A549 (cell line): ENCODE measurements around the gene GPR108. TPM values are rescaled to one million over a fixed set of nuclear protein-coding genes. Genes with fewer than 3 reads are reported as not detected.
A peak's percentile ranks its signal among the peaks of the same experiment; 100 is the strongest.

Source experiments
- ATAC-seq, 2 experiments: fragments of 200-7000 bp in 1 of 2; fragments of >200 bp in 1 of 2; cut with Nextera tagmentation in 1 of 2; cut with Tn5 transposase in 1 of 2; 3 replicates each; pipeline versions ENCODE4 v1.8.0 to v1.9.1; 2018 to 2020; ENCODE audit warnings: mild to moderate bottlenecking in 1 of 2, moderate library complexity in 1 of 2
- CTCF ChIA-PET: fragments of 300-600 bp; sonication (Branson Sonifier 250); formaldehyde crosslinking; extraction: SDS; loops from one replicate; lab custom pipeline; 2021; ENCODE audit warnings: antibody characterized with exemption, inconsistent platforms; lab: Yijun Ruan, JAX
- POLR2A ChIA-PET: fragments of 350-600 bp; formaldehyde crosslinking; extraction: SDS; loops from one replicate; lab custom pipeline; 2021; ENCODE audit warnings: antibody characterized with exemption, inconsistent platforms; lab: Yijun Ruan, JAX
- DNase-seq, 2 experiments: peaks; one replicate each; pipeline versions ENCODE4 v3.0.0 to v3.0.0-alpha.2; 2011 to 2016; ENCODE audit warnings: low read depth in 1 of 2, low spot score in 1 of 2
- FAIRE-seq: peaks from 2 replicates; lab custom pipeline; 2011; peaks lifted over from hg19 to GRCh38; lab: Jason Lieb, UNC
- H3K27ac ChIP-seq, 2 experiments: fragments of >200 bp; sonication (Bioruptor Twin); formaldehyde crosslinking; 3 replicates each; pipeline ENCODE4 v1.5.1; 2016 to 2017
- H3K4me1 ChIP-seq: fragments of >200 bp; sonication (Bioruptor Twin); formaldehyde crosslinking; 3 replicates; pipeline ENCODE4 v1.6.1; 2016
- H3K4me2 ChIP-seq: fragments of >200 bp; sonication (Bioruptor Twin); formaldehyde crosslinking; 3 replicates; pipeline ENCODE4 v1.6.1; 2016
- H3K4me3 ChIP-seq: fragments of >200 bp; sonication (Bioruptor Twin); formaldehyde crosslinking; 3 replicates; pipeline ENCODE4 v1.5.1; 2016
- H3K9me3 ChIP-seq: fragments of >200 bp; sonication (Bioruptor Twin); formaldehyde crosslinking; 3 replicates; pipeline ENCODE4 v1.6.1; 2016
- BHLHE40 ChIP-seq: IDR thresholded peaks from 2 replicates; pipeline ENCODE4 v1.6.1; 2012; ENCODE audit warnings: low read depth, low read length, inconsistent platforms
- CEBPB ChIP-seq, 2 experiments: fragments of >200 bp in 1 of 2; sonication (Bioruptor Twin) in 1 of 2; formaldehyde crosslinking in 1 of 2; IDR thresholded peaks; 2 replicates each; pipeline ENCODE4 v1.6.1; 2012 to 2016
- FOSB ChIP-seq: fragments of 250-450 bp; sonication (Bioruptor Pico); IDR thresholded peaks from 2 replicates; pipeline ENCODE4 v1.5.0; 2020; ENCODE audit warnings: mild to moderate bottlenecking, moderate library complexity
- FOSL2 ChIP-seq, 2 experiments: fragments of 450-650 bp in 1 of 2; fragments of >200 bp in 1 of 2; sonication (Bioruptor Twin) in 1 of 2; formaldehyde crosslinking; IDR thresholded peaks; 2 replicates each; pipeline versions ENCODE4 v1.5.0 to v1.6.1; 2016 to 2020; ENCODE audit warnings: mild to moderate bottlenecking in 1 of 2, moderate library complexity in 1 of 2
- FOXS1 ChIP-seq: fragments of 250-450 bp; sonication (Bioruptor Pico); IDR thresholded peaks from 2 replicates; pipeline ENCODE4 v1.5.0; 2020; ENCODE audit warnings: mild to moderate bottlenecking, moderate library complexity
- HES2 ChIP-seq: fragments of >200 bp; sonication (Bioruptor Twin); formaldehyde crosslinking; IDR thresholded peaks from 2 replicates; pipeline ENCODE4 v1.6.1; 2016
- JUN ChIP-seq, 2 experiments: fragments of >200 bp; sonication (Bioruptor Twin); formaldehyde crosslinking; IDR thresholded peaks; 2 replicates in 1 of 2; 3 replicates in 1 of 2; pipeline ENCODE4 v1.6.1; 2016 to 2017
- MAX ChIP-seq: IDR thresholded peaks from 2 replicates; pipeline ENCODE4 v1.6.1; 2012
- MYC ChIP-seq: IDR thresholded peaks from 2 replicates; pipeline ENCODE4 v1.6.1; 2012; ENCODE audit warnings: mild to moderate bottlenecking, inconsistent platforms, low read length, improper control_type of control experiment, borderline replicate concordance
- NFE2L2 ChIP-seq: fragments of 150-350 bp; conservative IDR thresholded peaks from 2 replicates; pipeline ENCODE4 v1.6.1; 2014; ENCODE audit warnings: low read length
- POLR2AphosphoS2 ChIP-seq: conservative IDR thresholded peaks from 2 replicates; pipeline ENCODE4 v1.6.1; 2012; ENCODE audit warnings: low read length, improper control_type of control experiment, inconsistent platforms
- ZSCAN20 ChIP-seq: fragments of 250-450 bp; sonication (Bioruptor Pico); IDR thresholded peaks from 2 replicates; pipeline ENCODE4 v1.8.0; 2022; ENCODE audit warnings: mild to moderate bottlenecking, moderate library complexity
- WGBS: methylation state at CpG from one replicate; pipeline ENCODE4 v1.1.6; 2017; ENCODE audit errors: missing lambda C conversion rate; 5-methylcytosine and 5-hydroxymethylcytosine counted together
- polyA plus RNA-seq, 4 experiments: library from polyadenylated mRNA; depleted of rRNA in 3 of 4; stranded (reverse); fragments of >200 nt; fragmentation: RNase III in 1 of 4; extraction: RNeasy Plus Mini Kit Qiagen cat#74134 plus additional on column Dnase treatment in 1 of 4; gene quantifications; 2 replicates in 3 of 4; 3 replicates in 1 of 4; pipeline ENCODE4 v1.2.3, GENCODE V29; 2011 to 2017
- TF ChIP-seq, protein P1 (sequence below): fragments of >200 bp; sonication (Bioruptor Twin); formaldehyde crosslinking; IDR thresholded peaks from 3 replicates; pipeline ENCODE4 v1.5.1; 2016
- TF ChIP-seq, protein P2 (sequence below): fragments of 250-450 bp; sonication (Bioruptor Pico); IDR thresholded peaks from 2 replicates; pipeline ENCODE4 v1.5.0; 2021; ENCODE audit warnings: mild to moderate bottlenecking, moderate library complexity, borderline replicate concordance

Gene GPR108
- polyA plus RNA-seq, 2 of the 4 experiments (the other 2 are of a cell fraction): 36.4 to 50.2 TPM

GRCh38 chr19:6721773-6722172 lies 15.6 kb downstream of the GPR108 start:
- Histone ChIP-seq H3K4me1 (peaks cover 61% of the 10 kb centered on the region), H3K4me2 (peak overlapping the region; percentile 29; the same call in 1 of the 3 replicates), H3K27ac (peak overlapping the region; percentile 72 to 83; a peak in 5 of 6 replicates), H3K9me3 (no peaks in the 10 kb centered on the region), H3K4me3 (no peak overlapping the region)
- ChIA-PET POLR2A (no interaction called here), CTCF (interaction anchor here (1.3 kb wide), 1 partner anchor 141 kb away, joined by 5 read pairs; no protein-coding TSS in a partner anchor)
- ATAC-seq: no peak
- FAIRE-seq: no peak
- no peak for DNase-seq
- TF ChIP-seq FOSB (no peak), MYC (no peak), FOXS1 (CRISPR knock-in tag) (no peak), BHLHE40 (no peak)
- WGBS: 63% methylated on average over 5 of the region's 5 CpGs

- FAIRE-seq (no peak), DNase-seq (no peak), ATAC-seq (no peak)
- H3K27ac ChIP-seq: peak overlapping the region; percentile 72 to 83
- CTCF ChIA-PET: interaction anchor here (0.8 to 1.3 kb wide), 3 partner anchors 14 to 88 kb away, joined by 3 to 7 read pairs (median 3); no protein-coding TSS in a partner anchor
- H3K9me3 ChIP-seq: no peaks in the 10 kb centered on the region
- POLR2A ChIA-PET: interaction anchor here (0.6 to 1.1 kb wide), 3 partner anchors 17 to 1429 kb away, joined by 3 to 7 read pairs (median 5); partner anchors contain the start of gene GPR108
- H3K4me3 ChIP-seq: no peak overlapping the region
- TF ChIP-seq MAX: no peak
- TF ChIP-seq, protein P1, sequence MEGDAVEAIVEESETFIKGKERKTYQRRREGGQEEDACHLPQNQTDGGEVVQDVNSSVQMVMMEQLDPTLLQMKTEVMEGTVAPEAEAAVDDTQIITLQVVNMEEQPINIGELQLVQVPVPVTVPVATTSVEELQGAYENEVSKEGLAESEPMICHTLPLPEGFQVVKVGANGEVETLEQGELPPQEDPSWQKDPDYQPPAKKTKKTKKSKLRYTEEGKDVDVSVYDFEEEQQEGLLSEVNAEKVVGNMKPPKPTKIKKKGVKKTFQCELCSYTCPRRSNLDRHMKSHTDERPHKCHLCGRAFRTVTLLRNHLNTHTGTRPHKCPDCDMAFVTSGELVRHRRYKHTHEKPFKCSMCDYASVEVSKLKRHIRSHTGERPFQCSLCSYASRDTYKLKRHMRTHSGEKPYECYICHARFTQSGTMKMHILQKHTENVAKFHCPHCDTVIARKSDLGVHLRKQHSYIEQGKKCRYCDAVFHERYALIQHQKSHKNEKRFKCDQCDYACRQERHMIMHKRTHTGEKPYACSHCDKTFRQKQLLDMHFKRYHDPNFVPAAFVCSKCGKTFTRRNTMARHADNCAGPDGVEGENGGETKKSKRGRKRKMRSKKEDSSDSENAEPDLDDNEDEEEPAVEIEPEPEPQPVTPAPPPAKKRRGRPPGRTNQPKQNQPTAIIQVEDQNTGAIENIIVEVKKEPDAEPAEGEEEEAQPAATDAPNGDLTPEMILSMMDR: no peak
- no peak for TF ChIP-seq HES2
- TF ChIP-seq, protein P2, sequence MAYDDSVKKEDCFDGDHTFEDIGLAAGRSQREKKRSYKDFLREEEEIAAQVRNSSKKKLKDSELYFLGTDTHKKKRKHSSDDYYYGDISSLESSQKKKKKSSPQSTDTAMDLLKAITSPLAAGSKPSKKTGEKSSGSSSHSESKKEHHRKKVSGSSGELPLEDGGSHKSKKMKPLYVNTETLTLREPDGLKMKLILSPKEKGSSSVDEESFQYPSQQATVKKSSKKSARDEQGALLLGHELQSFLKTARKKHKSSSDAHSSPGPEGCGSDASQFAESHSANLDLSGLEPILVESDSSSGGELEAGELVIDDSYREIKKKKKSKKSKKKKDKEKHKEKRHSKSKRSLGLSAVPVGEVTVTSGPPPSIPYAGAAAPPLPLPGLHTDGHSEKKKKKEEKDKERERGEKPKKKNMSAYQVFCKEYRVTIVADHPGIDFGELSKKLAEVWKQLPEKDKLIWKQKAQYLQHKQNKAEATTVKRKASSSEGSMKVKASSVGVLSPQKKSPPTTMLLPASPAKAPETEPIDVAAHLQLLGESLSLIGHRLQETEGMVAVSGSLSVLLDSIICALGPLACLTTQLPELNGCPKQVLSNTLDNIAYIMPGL (CRISPR knock-in tag): no peak
- TF ChIP-seq, all 56 proteins: peak for 0
- peak overlapping the region; percentile 73 for H3K4me2 ChIP-seq
- H3K4me1 ChIP-seq: peaks cover 61% of the 10 kb centered on the region
Observed at GRCh38 chr19:6721138-6721474, 16.3 kb downstream of the GPR108 start.

DNA sequence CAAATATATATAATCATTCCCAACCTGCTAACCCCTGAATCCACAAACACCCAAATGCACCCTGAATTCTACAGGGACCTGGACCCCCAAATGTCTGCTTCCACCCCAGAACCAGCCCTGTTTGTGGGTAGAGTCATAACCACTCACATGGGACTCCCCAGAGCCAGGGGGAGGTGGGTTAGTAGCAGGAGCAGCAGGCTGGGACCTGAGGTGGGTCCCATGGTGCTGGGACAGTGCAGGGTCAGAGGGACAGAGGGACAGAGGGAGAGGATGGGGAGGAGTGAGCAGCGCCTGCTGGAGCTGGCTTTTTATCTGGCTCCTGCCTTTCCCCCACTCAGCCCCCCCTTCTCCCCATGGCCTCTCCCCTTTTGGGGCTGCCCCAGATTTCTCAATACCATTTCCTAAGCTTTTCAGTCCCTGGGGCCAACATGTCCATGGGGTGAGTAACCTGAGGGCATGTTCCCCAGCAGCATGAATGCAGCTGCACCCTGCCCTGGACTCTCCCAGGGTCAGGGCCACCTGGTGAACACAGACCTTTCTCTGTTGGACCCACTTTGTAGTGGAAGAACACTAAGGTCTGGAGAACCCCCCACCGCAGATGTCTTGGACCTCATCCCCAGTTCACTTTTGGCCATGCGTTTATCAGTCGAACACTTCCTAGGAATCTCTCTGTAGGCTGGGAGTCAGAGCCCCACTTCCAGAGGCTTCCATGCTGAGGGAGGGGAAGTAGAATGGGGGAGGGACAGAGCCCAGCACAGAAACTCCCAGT lies 16.8 kb downstream of the GPR108 start, which contains the start of gene C3:
TSS of gene C3 (minus strand) at position 282 of the 769 bp plus-strand sequence. CDS start at position 221, 61 bp downstream.
- peak within 1 kb of the TSS; percentile 73 for H3K4me2 ChIP-seq
- 0 out of 3 replicates have a peak within 1 kb of the TSS, but pooled peaks have one; percentile 19 for H3K4me3 ChIP-seq
- TF ChIP-seq POLR2AphosphoS2 (no peak), CEBPB (IDR thresholded peaks at IDR 0.05) (peak; percentile 52 to 75; a peak in 3 of 4 replicates), ZSCAN20 (no peak), NFE2L2 (no peak), FOSL2 (IDR thresholded peaks at IDR 0.05) (no peak), FOSL2 (CRISPR knock-in tag; IDR thresholded peaks at IDR 0.05) (peak; percentile 35; the same call in 1 of the 2 replicates), JUN (IDR thresholded peaks at IDR 0.05) (0 out of 5 replicates have a peak, but pooled peaks of 1 of the 2 experiments have one; percentile 30)
- TF ChIP-seq, all 56 proteins: peak for 3
- Histone ChIP-seq H3K9me3 (no peaks in the 10 kb centered on the region), H3K4me1 (peaks cover 59% of the 10 kb centered on the region), H3K27ac (peak within 1 kb of the TSS; percentile 72 to 83)
- DNase-seq (peak; percentile 58 to 62), FAIRE-seq (no peak), ATAC-seq (peak; percentile 62; a peak in 5 of 6 replicates)
- 14% methylated on average over 2 of the region's 4 CpGs for WGBS
- ChIA-PET CTCF (interaction anchor here (0.8 to 1.3 kb wide), 3 partner anchors 14 to 87 kb away, joined by 3 to 7 read pairs (median 3); no protein-coding TSS in a partner anchor), POLR2A (interaction anchor here (0.6 to 1.1 kb wide), 3 partner anchors 17 to 1428 kb away, joined by 3 to 7 read pairs (median 5); partner anchors contain the start of gene GPR108)
